H9 (cell line): ENCODE results near the gene ZMAT5. TPM values are rescaled to one million over a fixed set of nuclear protein-coding genes. Genes with fewer than 3 reads are reported as not detected.
A peak's percentile ranks its signal among the peaks of the same experiment; 100 is the strongest.

Experiments used
- DNase-seq: peaks from one replicate; pipeline ENCODE4 v3.0.0-alpha.2; 2017
- H2AFZ ChIP-seq: one replicate; pipeline ENCODE4 v1.6.1; 2013; ENCODE audit warnings: mild to moderate bottlenecking, low read length, control low read depth, moderate library complexity
- H2AK5ac ChIP-seq: 2 replicates; pipeline ENCODE4 v1.6.1; 2013; ENCODE audit warnings: low read length, control low read depth, mixed read lengths; ENCODE audit not compliant: insufficient read length
- H2BK120ac ChIP-seq: one replicate; pipeline ENCODE4 v1.6.1; 2013; ENCODE audit warnings: low read depth, mild to moderate bottlenecking, low read length, control low read depth, inconsistent platforms; ENCODE audit not compliant: poor library complexity, severe bottlenecking
- H2BK12ac ChIP-seq: 2 replicates; pipeline ENCODE4 v1.6.1; 2013; ENCODE audit warnings: low read length, control low read depth, mixed read lengths, low read depth; ENCODE audit not compliant: insufficient read length
- H2BK15ac ChIP-seq: 2 replicates; pipeline ENCODE4 v1.6.1; 2013; ENCODE audit warnings: low read depth, low read length, control low read depth
- H2BK20ac ChIP-seq: one replicate; pipeline ENCODE4 v1.6.1; 2013; ENCODE audit warnings: low read depth, mild to moderate bottlenecking, low read length, control low read depth, inconsistent platforms; ENCODE audit not compliant: poor library complexity, severe bottlenecking
- H2BK5ac ChIP-seq: 2 replicates; pipeline ENCODE4 v1.6.1; 2013; ENCODE audit warnings: low read length, control low read depth, mixed read lengths; ENCODE audit not compliant: insufficient read length
- H3K14ac ChIP-seq: 2 replicates; pipeline ENCODE4 v1.6.1; 2013; ENCODE audit warnings: low read length, control low read depth; ENCODE audit not compliant: insufficient read depth
- H3K18ac ChIP-seq: 2 replicates; pipeline ENCODE4 v1.6.1; 2013; ENCODE audit warnings: low read depth, mild to moderate bottlenecking, mixed read lengths, low read length, control low read depth; ENCODE audit not compliant: insufficient read length
- H3K23ac ChIP-seq: 2 replicates; pipeline ENCODE4 v1.6.1; 2013; ENCODE audit warnings: low read length, control low read depth, mixed read lengths, low read depth; ENCODE audit not compliant: insufficient read length
- H3K23me2 ChIP-seq: 2 replicates; pipeline ENCODE4 v1.6.1; 2013; ENCODE audit warnings: low read depth, mild to moderate bottlenecking, mixed read lengths, low read length, control low read depth; ENCODE audit not compliant: insufficient read length, poor library complexity, severe bottlenecking
- H3K27ac ChIP-seq: 2 replicates; pipeline ENCODE4 v1.5.1; 2013; ENCODE audit warnings: low read length, control low read depth, mixed read lengths, low read depth; ENCODE audit not compliant: insufficient read length
- H3K27me3 ChIP-seq: 2 replicates; pipeline ENCODE4 v1.6.1; 2013; ENCODE audit warnings: low read length, control low read depth, inconsistent platforms; ENCODE audit not compliant: insufficient read depth
- H3K4ac ChIP-seq: 2 replicates; pipeline ENCODE4 v1.6.1; 2013; ENCODE audit warnings: low read depth, mild to moderate bottlenecking, control low read depth, inconsistent platforms, low read length, moderate library complexity
- H3K4me1 ChIP-seq: 2 replicates; pipeline ENCODE4 v1.6.1; 2013; ENCODE audit warnings: low read length, control low read depth, inconsistent platforms; ENCODE audit not compliant: insufficient read depth
- H3K4me2 ChIP-seq: 2 replicates; pipeline ENCODE4 v1.6.1; 2013; ENCODE audit warnings: low read length, control low read depth, mixed read lengths; ENCODE audit not compliant: insufficient read length, insufficient read depth
- H3K56ac ChIP-seq: 2 replicates; pipeline ENCODE4 v1.6.1; 2013; ENCODE audit warnings: low read depth, mild to moderate bottlenecking, mixed read lengths, low read length, control low read depth; ENCODE audit not compliant: insufficient read length
- H3K79me1 ChIP-seq: 2 replicates; pipeline ENCODE4 v1.6.1; 2013; ENCODE audit warnings: low read depth, mild to moderate bottlenecking, moderate library complexity, low read length, control low read depth, inconsistent platforms; ENCODE audit not compliant: insufficient read depth, poor library complexity, severe bottlenecking
- H3K79me2 ChIP-seq: 2 replicates; pipeline ENCODE4 v1.6.1; 2013; ENCODE audit warnings: low read length, control low read depth, inconsistent platforms; ENCODE audit not compliant: insufficient read depth
- H3K9ac ChIP-seq: 2 replicates; pipeline ENCODE4 v1.6.1; 2013; ENCODE audit warnings: low read length, control low read depth, mixed read lengths; ENCODE audit not compliant: insufficient read length; ENCODE audit errors: extremely low read depth
- H3K9me3 ChIP-seq: one replicate; pipeline ENCODE4 v1.6.1; 2013; ENCODE audit warnings: low read depth, low read length, inconsistent platforms; ENCODE audit not compliant: control insufficient read depth
- H3T11ph ChIP-seq: one replicate; pipeline ENCODE4 v1.6.1; 2013; ENCODE audit warnings: mild to moderate bottlenecking, low read length, control low read depth, inconsistent platforms
- H4K20me1 ChIP-seq: one replicate; pipeline ENCODE4 v1.6.1; 2013; ENCODE audit not compliant: control insufficient read depth, insufficient read length, insufficient read depth
- H4K5ac ChIP-seq: 2 replicates; pipeline ENCODE4 v1.6.1; 2013; ENCODE audit warnings: low read depth, mild to moderate bottlenecking, mixed read lengths, low read length, control low read depth; ENCODE audit not compliant: insufficient read length
- H4K8ac ChIP-seq: replicated peaks from 2 replicates; pipeline ENCODE4 v1.6.1; 2013; ENCODE audit warnings: low read length, control low read depth, mixed read lengths, low read depth; ENCODE audit not compliant: insufficient read length
- H4K91ac ChIP-seq: 2 replicates; pipeline ENCODE4 v1.6.1; 2013; ENCODE audit warnings: low read depth, mild to moderate bottlenecking, moderate library complexity, mixed read lengths, low read length, control low read depth; ENCODE audit not compliant: insufficient read length
- H3K27ac Mint-ChIP-seq, 3 experiments: 2 replicates in 2 of 3; 3 replicates in 1 of 3; pipeline ENCODE4 v1.8.0; 2020 to 2021; ENCODE audit warnings: mixed read lengths in 3 of 3, mild to moderate bottlenecking in 1 of 3, moderate library complexity in 1 of 3
- H3K27me3 Mint-ChIP-seq: 2 replicates; pipeline ENCODE4 v1.8.0; 2021; ENCODE audit warnings: low read depth, mild to moderate bottlenecking, moderate library complexity, mixed read lengths
- H3K36me3 Mint-ChIP-seq, 3 experiments: 2 replicates in 2 of 3; 3 replicates in 1 of 3; pipeline ENCODE4 v1.8.0; 2020 to 2021; ENCODE audit warnings: low read depth in 3 of 3, mixed read lengths in 3 of 3; ENCODE audit not compliant: insufficient read depth in 1 of 3
- H3K4me1 Mint-ChIP-seq, 2 experiments: 2 replicates each; pipeline ENCODE4 v1.8.0; 2020; ENCODE audit warnings: mixed read lengths in 2 of 2
- H3K4me3 Mint-ChIP-seq, 2 experiments: 2 replicates in 1 of 2; 3 replicates in 1 of 2; pipeline ENCODE4 v1.8.0; 2020 to 2021; ENCODE audit warnings: mild to moderate bottlenecking in 2 of 2, mixed read lengths in 2 of 2, moderate library complexity in 1 of 2
- H3K9me3 Mint-ChIP-seq, 2 experiments: 2 replicates in 1 of 2; 3 replicates in 1 of 2; pipeline ENCODE4 v1.8.0; 2020; ENCODE audit warnings: mild to moderate bottlenecking in 2 of 2, mixed read lengths in 2 of 2, moderate library complexity in 1 of 2
- CTCF ChIP-seq: fragments of 200-600 bp; sonication (generic); conservative IDR thresholded peaks from 3 replicates; pipeline ENCODE4 v1.8.0; 2021; ENCODE audit warnings: antibody characterized with exemption, mild to moderate bottlenecking
- WGBS: extraction: QIAGEN DNeasy Blood & Tissue Kit; methylation state at CpG from one replicate; pipeline ENCODE4 v1.1.7; 2013; ENCODE audit warnings: missing lambda C conversion rate, low lambda C conversion rate, mixed read lengths; ENCODE audit not compliant: insufficient read length; ENCODE audit errors: extremely low coverage; 5-methylcytosine and 5-hydroxymethylcytosine counted together
- total RNA-seq: library from RNA; stranded (reverse); gene quantifications from 2 replicates; pipeline ENCODE4 v1.2.1, GENCODE V29; 2021

Gene ZMAT5
- total RNA-seq, 1 experiment from 2014 or later: 13.9 TPM

GRCh38 chr22:29702931-29703501, 63.8 kb downstream of the ZMAT5 start:
- Histone ChIP-seq H2AFZ (no peak overlapping the region), H3K27me3 (no peaks in the 10 kb centered on the region; the same call in 1 of the 2 replicates), H2BK15ac (no peak overlapping the region), H2BK5ac (no peak overlapping the region), H3K56ac (no peak overlapping the region), H3K14ac (no peak overlapping the region; the same call in 1 of the 2 replicates), H2BK12ac (no peak overlapping the region), H3K4me2 (peak overlapping the region; percentile 28), H3K79me1 (no peaks in the 10 kb centered on the region), H3K4ac (no peak overlapping the region), H3K9ac (no peak overlapping the region), H2BK20ac (no peak overlapping the region), H2AK5ac (no peak overlapping the region), H4K20me1 (no peaks in the 10 kb centered on the region), H3K23ac (no peak overlapping the region), H3K27ac (no peak overlapping the region), H3K23me2 (peaks cover 9% of the 10 kb centered on the region), H3K4me1 (peaks cover 6% of the 10 kb centered on the region; the same call in 1 of the 2 replicates), H4K5ac (no peak overlapping the region), H3T11ph (no peak overlapping the region), H2BK120ac (no peak overlapping the region), H3K9me3 (no peaks in the 10 kb centered on the region), H3K79me2 (no peaks in the 10 kb centered on the region), H3K18ac (no peak overlapping the region), H4K91ac (no peak overlapping the region), H4K8ac (no peak overlapping the region)
- no peak for DNase-seq
- no peaks in the 10 kb centered on the region; a peak in 1 of 7 replicates for H3K36me3 Mint-ChIP-seq
- H3K4me1 Mint-ChIP-seq: peaks cover 41 to 62% of the 10 kb centered on the region in 2 experiments
- H3K27ac Mint-ChIP-seq: no peak overlapping the region
- no peaks in the 10 kb centered on the region for H3K9me3 Mint-ChIP-seq
- peaks cover 86% of the 10 kb centered on the region for H3K27me3 Mint-ChIP-seq
- no peak for TF ChIP-seq CTCF
- H3K4me3 Mint-ChIP-seq: peak overlapping the region; percentile 15 to 70; a peak in 4 of 5 replicates
- no CpG with 5 or more reads among the region's 19 CpGs for WGBS
